G401.6 (cell line): ENCODE results near the gene VRK1.

ENCODE experiments used
- FAIRE-seq: peaks from 2 replicates; lab custom pipeline; 2012; peaks lifted over from hg19 to GRCh38; lab: Jason Lieb, UNC

The VRK1 gene

DNA sequence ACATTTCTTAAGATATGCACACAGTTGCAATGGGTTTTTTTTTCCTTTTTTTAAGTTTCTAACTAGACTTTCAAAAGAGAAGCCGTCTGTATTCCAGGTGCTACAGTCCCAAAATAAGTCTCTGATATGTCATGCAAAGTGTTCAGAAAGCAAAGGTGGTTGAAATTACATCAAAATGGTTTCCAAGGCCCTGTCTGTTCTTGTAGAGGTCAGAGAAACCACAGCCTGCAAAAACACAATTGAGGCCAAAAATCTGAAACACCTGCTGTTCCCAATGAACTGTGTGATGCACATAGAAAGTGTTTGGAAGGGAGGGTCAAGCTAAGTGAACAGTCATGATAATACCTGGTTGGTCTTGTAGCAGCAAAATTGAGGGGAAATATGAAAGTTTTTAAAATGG is 91.0 kb downstream of the VRK1 start:
- no peak for FAIRE-seq

DNA sequence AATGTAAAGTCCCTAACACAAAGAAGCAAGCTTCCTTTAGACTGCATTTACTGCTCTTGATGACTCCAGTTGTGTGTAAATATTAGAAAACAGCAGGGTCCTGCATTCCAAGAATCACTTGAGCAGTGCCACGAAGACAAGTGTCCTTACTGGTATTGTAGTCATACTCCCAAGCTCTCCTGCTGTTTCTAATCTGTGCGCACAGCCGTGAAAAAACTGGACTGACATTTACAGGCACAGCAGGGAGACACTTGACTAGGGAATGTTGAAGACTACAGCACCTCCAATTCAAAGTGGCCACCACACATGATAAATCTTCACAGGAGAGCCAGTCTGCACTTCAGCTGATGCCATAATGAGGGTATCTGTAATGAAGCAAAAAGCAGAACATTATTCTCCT is 91.4 kb downstream of the VRK1 start:
- no peak for FAIRE-seq

DNA sequence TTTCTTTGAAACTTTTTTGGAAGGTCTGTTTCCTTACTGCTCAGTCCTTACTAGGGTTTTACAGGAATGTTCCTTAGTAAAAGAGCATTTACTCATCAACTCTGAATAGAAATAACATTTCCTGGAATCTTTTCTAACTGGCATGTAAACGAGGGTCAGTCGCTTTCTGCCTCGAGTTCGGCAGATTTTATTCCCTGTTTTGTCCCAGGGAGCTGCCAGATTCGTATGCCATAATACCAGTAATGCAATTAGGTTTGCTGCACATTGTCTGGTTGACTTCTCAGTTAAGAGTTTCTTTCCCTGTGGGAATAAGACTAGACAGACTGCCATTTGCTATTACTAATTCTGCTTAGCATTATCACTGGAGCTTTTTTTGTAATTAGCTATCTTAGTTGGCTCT is 91.9 kb downstream of the VRK1 start:
- no peak for FAIRE-seq

DNA sequence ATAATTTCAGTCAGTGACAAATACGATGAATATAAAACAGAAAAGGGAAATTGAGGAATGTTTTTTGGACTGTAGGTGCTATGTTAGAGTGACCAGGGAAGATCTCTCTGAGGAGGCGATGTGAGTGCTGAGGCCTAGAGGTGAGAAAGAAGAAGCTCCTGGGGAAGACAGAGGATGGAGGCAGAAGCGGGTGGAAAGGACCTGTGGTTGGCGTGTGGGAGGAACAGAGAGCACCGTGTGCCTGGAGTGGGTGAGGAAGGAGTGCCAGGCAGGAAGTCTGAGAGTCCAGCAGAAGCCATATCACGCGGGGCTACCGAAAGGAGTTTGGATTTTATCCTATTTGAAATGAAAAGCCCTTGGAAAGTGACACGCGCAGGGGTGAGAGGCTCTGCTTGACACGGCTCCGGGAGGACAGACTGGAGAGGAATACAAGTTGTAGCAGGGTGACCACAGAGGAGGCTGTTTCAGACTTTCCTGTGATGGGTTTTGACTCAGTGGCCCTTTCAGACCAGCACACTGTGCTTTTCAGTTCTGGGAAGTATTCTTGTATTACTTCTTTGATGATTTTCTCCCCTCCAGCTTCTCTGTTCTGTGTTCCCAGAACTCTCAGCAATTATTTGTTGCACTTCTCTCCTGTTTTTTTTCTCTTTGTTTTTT is 96.9 kb downstream of the VRK1 start:
- FAIRE-seq, result no peak

DNA sequence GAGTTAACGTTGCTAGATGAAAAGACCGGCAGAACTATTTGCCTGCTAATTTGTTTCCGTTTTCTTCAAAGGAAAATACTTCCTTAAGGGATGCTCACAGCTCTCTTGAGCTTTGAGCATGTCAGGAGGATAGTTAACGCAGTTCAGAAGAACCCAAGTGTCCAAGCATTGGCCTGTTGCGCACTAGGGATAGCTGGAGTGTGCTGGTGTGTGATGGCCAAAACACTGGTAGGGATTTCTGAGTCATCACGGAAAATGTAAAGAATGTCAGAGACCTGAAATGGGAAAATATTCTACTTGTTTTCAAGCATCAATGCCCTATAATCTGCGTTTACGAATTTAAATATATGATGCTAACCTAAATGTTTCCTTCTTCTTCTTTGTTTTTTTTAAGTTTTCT is 97.8 kb downstream of the VRK1 start:
- FAIRE-seq, result no peak

DNA sequence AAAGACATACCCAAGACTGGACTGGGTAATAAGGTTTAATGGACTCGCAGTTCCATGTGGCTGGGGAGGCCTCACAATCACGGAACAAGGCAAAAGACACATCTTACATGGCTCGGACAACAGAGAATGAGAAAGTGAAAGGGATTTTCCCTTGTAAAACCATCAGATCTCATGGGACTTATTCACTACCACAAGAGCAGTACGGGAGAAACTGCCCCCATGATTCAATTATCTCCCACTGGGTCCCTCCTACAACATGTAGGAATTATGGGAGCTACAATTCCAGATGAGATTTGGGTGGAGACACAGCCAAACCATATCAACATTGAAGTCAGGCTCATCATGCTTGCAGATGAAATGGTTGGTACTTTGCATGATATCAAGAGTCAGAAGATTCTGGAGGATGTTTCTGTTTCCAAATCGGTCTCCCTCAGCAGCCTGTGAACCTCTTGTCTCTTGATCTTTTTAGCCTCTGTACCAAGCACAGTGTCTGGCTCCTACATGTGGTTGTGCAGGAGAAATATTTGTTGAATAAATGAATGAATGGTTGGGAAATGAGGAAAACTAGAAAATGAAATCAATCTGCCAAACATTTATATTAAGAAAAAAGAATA is 98.6 kb downstream of the VRK1 start:
- no peak for FAIRE-seq

GRCh38 chr14:96897184-96897583 is 100.0 kb downstream of the VRK1 start:
- FAIRE-seq, result no peak

DNA sequence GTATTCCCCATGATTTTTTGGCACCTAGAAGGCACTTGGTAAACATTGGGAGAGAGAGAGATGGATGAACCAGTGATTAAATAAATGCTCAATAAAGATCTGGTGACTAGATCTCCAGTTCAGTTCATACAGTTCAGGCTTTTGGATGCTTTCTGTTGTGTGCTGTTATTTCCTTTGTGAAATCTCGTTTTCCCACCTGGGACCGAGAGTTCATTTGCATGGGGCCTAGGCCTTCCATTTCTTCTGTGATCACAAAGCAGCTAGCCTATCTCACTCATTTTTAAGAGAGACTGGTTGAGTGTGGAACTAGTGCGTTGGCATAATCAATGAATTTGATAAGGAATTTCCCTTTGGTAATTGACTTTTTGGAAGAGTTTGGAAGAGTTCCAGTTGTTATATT is 104.0 kb downstream of the VRK1 start:
- no peak for FAIRE-seq

DNA sequence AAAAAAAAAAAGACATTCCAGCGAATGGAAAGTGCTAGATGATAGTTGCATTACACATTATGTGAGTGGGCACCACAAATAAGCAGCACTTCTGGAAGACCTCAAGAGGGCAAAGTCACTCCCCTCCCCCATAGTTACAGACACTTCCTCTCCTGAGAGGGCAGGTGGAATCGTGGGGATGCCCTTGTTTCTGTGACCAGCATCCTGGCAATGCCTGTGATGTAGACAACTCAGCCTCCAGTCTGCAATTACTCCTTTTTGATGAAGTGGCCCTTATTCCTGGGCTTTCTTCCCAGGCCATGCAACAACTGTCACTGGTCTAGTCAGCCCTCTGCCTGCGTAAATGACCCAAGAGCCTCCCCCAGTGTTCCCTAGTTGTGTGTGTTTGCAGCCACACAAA is 104.8 kb downstream of the VRK1 start:
- no peak for FAIRE-seq

- FAIRE-seq, result no peak
These were observed 106.4 kb downstream of the VRK1 start for GRCh38 chr14:96903444-96904023.

DNA sequence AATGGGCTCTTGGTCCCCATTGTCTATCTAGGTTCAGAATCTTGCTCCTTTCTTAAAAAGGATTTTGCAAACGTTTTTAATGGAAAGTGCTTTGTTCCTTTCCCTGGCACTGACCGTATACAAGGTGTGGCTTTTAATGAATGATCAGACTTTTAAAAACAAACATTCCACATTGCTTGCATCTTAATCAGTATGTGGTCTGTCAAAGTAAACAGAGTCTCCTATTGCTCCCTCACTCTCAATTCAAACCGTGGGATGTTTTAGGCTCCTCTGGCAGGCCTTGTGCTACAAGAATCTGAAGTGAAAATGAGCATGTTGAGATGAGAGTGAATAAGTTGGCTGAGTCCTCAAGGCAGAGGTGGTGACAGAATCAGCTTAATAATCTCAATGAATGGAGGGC is 107.0 kb downstream of the VRK1 start:
- FAIRE-seq, result no peak

- FAIRE-seq, result no peak
These were observed 107.9 kb downstream of the VRK1 start for GRCh38 chr14:96905065-96905464.

DNA sequence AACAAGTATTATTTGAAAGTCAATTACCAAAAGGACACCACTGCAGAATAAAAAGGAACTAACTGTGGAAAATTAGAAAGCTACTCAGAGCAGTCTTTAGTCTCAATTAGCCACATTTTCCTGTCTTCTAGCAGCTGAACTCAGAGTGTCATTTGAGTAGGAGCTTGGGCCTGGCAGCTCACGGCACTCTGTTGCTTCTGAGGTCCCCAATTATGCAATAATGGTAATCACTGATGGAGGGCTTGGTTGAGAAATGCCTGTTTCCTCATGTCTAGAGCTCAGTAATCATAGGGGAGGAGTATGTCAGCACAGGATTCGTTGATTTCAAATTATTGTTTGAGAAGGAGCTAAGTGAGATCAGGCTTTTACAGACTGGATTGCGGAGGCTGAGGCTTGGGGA is 108.6 kb downstream of the VRK1 start:
- no peak for FAIRE-seq

DNA sequence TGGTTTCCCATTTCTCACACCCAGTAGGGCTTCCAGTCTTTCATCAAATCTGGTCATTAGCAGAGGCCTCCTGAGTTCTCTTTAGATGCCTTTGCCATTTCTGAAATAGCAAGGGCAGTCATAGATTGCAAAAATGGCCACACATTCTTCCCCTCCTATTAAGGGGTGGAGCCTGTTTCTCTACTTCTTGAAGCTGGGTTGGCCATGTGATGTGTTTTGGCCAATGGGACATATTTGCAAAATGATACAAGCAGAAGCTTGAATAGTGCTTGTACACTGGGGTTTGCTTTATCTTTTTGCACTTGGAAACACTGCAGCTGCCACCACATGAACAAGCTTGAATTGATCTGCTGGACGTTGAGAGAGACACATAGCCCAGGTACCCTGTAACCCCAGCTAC is 109.3 kb downstream of the VRK1 start:
- FAIRE-seq, result no peak

DNA sequence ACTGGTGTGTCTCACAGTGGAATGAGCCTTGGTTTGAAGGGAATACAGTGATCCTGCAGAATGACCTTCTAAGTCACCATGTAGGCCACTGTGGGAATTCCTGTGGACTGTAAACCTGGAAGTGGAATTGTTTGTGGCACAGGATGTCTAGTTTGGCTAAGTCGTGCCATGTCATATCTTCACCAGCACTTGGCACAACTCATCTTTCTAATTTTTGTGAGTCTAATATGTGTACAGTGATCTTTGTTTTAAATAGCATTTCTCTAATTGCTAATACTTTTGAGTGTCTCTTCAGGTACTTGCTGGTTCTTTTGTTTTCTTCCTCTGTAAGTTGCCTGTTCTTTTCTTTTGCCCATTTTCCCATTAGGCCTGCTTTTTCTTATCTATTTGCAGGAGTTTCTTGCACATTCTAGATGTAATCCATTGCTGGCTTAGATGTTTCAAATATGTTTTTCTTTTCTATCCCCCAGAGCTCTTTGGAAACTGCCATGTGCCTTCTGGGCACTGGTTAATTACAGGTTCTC is 112.7 kb downstream of the VRK1 start:
- no peak for FAIRE-seq

DNA sequence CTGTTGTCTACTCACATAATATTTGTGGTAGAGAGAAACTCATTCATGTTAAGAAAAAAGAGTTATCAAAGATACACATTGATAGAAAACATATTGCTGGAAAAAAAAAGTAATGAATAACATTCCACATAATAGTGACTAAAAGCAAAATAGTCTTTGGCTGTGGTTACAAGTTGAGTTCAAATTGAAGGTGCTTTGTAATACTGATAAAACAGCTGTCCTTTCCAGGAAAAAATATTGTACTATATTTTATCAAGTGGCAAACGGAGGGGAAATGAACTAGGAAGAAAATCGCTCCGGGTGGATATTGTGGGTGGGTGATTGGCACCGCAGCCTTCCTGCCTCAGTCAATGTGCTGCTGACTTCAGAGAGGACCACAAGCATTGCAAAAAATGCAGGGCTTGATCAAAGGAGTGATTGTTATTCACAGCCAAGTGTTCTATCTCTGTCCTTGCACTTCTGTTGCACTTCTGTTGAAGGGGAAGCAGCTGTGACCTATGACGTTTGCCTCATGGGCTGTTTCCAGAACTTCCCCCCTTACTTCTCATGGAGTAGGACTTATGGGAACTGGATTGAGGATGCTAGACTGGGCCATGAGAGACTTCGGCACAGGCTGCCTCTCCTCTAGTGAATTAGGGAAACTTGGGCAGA is 114.4 kb downstream of the VRK1 start:
- no peak for FAIRE-seq

DNA sequence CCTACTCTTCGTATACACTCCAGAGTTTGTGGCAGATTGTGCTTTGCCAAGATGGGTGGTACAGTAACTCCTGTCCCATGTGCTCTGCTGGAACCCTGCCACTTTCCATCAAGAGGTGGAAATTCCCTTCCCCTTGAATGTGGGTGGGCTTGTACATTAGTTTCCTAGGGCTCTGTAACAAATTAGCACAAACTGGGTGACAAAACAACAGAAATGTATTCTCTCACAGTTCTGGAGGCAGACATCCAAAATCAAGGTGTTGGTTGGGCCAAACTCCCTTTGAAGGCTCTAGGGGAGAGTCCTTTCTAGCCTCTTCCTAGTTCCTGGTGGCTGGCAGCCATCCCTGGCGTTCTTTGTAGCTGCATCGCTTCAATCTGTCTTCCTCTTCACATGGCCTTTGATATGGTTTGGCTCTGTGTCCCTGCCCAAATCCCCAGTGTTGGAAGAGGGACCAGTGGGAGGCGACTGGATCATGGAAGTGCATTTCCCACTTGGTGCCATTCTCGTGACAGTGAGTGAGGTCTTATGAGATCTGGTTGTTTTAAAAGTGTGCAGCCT is 117.5 kb downstream of the VRK1 start:
- no peak for FAIRE-seq

- FAIRE-seq, result no peak
These were observed 118.3 kb downstream of the VRK1 start for GRCh38 chr14:96915478-96915877.

- FAIRE-seq, result no peak
These were observed 119.6 kb downstream of the VRK1 start for GRCh38 chr14:96916751-96917150.

DNA sequence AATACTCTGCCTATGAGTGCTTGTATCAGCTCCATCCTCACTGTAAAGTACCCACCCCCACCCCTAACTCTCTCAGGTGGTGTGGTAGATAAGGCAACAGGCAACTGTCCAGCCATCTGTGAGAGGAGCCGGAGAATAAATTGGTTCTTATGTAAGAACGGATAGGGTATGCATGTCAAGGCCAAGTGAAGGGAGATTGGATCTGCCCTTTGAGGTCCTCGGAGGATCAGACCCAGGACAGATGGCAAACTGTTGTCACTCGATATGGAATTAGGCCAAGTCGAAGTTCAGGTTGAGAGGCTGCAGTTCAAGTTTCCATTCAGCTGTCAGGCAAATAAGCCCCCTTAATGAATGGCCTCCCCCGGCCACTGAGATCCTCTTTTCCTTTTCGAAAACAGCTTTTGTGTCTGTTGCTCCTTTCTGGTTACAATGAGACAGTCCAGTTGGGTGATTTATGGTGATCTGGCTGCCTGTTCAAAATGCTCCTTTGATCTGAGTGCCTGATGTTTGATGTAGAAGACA is 120.3 kb downstream of the VRK1 start:
- FAIRE-seq, result no peak

DNA sequence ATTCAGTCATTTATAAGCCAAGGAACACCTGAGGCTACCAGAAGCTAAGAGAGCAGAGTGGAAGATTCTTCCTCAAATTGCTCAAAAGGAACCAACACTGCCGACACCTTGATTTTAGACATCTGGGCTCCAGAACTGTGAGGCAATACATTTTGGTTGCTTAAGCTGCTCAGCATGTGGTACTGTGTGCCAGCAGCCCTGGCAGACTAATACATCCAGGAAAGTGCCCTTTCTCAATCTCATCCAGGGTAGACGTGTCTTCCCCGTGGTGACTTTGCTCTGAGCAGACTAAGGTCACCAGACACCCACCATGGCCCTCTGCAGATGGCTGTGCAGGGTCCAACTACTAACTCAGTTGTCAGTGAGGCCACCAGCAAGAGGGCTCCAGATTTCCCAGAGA is 122.8 kb downstream of the VRK1 start:
- no peak for FAIRE-seq

GRCh38 chr14:96920820-96921219 is 123.6 kb downstream of the VRK1 start:
- no peak for FAIRE-seq

DNA sequence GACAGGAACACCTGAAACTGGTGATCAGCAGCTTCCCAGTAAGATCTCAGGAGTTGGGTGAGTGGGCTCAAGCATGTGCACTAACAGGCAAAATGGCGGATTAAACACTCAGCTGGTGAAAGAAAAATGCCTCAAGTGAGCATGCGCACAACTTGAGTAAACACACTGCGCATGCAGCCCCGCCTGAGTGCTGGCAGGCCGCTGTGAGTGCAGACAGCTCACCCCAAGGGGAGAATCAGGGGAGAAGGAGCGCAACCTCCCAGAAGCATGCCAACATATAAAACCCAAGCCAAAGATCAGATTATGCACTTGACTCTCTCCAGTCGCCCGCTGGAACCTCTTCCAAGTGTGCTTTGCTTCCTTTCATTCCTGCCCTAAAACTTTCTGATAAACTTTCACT is 125.8 kb downstream of the VRK1 start:
- no peak for FAIRE-seq
